ENCODE results near the gene BABAM2.

DNA sequence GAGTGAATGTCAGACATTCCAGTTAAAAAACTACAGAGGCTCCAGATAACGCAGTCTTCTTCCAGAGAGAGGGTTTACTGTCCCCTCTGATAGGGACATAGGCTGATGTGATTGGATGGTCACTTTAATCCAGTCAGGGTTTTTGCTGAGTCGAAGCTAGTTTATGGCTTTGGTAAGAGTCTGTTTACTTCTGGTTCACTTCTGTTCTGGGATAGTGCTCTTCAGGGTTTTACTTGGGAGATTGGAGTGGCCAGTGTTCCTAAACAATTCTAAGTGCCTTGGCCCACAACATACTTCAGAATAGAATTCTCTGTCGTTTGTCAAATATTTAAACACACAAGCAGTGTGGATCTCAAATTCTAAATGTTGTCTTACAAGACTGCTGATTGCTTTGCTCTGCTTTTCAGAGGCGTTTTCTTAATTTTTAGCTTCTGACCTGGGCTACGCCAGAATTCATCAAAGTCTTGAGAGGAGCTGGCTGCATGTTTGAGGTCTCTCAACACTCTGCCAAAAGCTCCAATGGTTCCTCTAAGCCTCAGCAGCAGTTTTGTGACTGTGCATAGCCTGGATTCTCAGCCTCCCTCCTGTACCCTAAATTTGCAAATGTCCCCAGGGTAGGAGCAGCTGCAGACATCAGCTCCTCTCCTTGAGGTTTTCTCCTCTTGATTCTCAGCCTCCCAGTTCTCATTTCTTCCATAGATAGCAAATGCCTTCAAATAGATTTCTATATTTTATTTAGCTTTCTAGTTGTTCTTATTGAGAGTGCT lies 105.8 kb downstream of the BABAM2 start:
- no peak for TF ChIP-seq POLR2A (IDR thresholded peaks at IDR 0.05)
- TF ChIP-seq, protein P1, sequence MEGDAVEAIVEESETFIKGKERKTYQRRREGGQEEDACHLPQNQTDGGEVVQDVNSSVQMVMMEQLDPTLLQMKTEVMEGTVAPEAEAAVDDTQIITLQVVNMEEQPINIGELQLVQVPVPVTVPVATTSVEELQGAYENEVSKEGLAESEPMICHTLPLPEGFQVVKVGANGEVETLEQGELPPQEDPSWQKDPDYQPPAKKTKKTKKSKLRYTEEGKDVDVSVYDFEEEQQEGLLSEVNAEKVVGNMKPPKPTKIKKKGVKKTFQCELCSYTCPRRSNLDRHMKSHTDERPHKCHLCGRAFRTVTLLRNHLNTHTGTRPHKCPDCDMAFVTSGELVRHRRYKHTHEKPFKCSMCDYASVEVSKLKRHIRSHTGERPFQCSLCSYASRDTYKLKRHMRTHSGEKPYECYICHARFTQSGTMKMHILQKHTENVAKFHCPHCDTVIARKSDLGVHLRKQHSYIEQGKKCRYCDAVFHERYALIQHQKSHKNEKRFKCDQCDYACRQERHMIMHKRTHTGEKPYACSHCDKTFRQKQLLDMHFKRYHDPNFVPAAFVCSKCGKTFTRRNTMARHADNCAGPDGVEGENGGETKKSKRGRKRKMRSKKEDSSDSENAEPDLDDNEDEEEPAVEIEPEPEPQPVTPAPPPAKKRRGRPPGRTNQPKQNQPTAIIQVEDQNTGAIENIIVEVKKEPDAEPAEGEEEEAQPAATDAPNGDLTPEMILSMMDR (IDR thresholded peaks at IDR 0.05): no peak

All from right lobe of liver (tissue), 4 donors.